K562 (cell line): ENCODE measurements around the gene VWA7. TPM values are rescaled to one million over a fixed set of nuclear protein-coding genes. Genes with fewer than 3 reads are reported as not detected.

Experiments
- BRD9 ChIP-seq: fragments of 450-650 bp; IDR thresholded peaks from 2 replicates; pipeline ENCODE4 v1.6.1; 2018; ENCODE audit warnings: low read depth; ENCODE audit not compliant: partially characterized antibody
- CHD1 ChIP-seq: fragments of 200-600 bp; sonication (generic); IDR thresholded peaks from one replicate; pipeline ENCODE4 v1.6.1; 2012; ENCODE audit warnings: mild to moderate bottlenecking, moderate library complexity, low read length, inconsistent platforms
- FOXK1 ChIP-seq: sonication (generic); formaldehyde crosslinking; IDR thresholded peaks from 2 replicates; pipeline ENCODE4 v1.8.0; 2022; ENCODE audit warnings: missing genetic modification reagents, mild to moderate bottlenecking, borderline replicate concordance
- GABPB2 ChIP-seq: fragments of 250-450 bp; sonication (Bioruptor Pico); conservative IDR thresholded peaks from 2 replicates; pipeline ENCODE4 v1.5.1; 2021; ENCODE audit warnings: mild to moderate bottlenecking
- HNRNPUL1 ChIP-seq: fragments of 200-400 bp; formaldehyde crosslinking; IDR thresholded peaks from 2 replicates; pipeline ENCODE4 v1.6.1; 2017; ENCODE audit warnings: low read length
- MTA2 ChIP-seq: fragments of 450-650 bp; IDR thresholded peaks from 2 replicates; pipeline ENCODE4 v1.6.1; 2016; ENCODE audit warnings: low read depth
- NR1H2 ChIP-seq: sonication (generic); formaldehyde crosslinking; IDR thresholded peaks from 2 replicates; pipeline ENCODE4 v1.4.0; 2020; ENCODE audit warnings: mild to moderate bottlenecking, missing genetic modification reagents
- PTRF ChIP-seq: fragments of 450-650 bp; IDR thresholded peaks from 2 replicates; pipeline ENCODE4 v1.6.1; 2016; ENCODE audit warnings: mild to moderate bottlenecking, missing genetic modification characterization, missing compliant biosample characterization
- SRSF9 ChIP-seq: fragments of 200-400 bp; formaldehyde crosslinking; IDR thresholded peaks from 2 replicates; pipeline ENCODE4 v1.6.1; 2017; ENCODE audit warnings: low read depth, low read length, borderline replicate concordance
- TEAD4 ChIP-seq, 2 experiments: sonication (generic) in 1 of 2; formaldehyde crosslinking in 1 of 2; IDR thresholded peaks; 2 replicates each; pipeline versions ENCODE4 v1.6.1 to v1.8.0; 2012 to 2022; ENCODE audit warnings: borderline replicate concordance in 1 of 2, inconsistent platforms in 1 of 2, low read length in 1 of 2, mild to moderate bottlenecking in 1 of 2, missing genetic modification reagents in 1 of 2
- TOE1 ChIP-seq, 2 experiments: fragments of 450-650 bp in 1 of 2; sonication (generic) in 1 of 2; formaldehyde crosslinking in 1 of 2; IDR thresholded peaks; 2 replicates each; pipeline versions ENCODE4 v1.7.1 to v1.8.0; 2016 to 2022; ENCODE audit warnings: borderline replicate concordance in 2 of 2, mild to moderate bottlenecking in 2 of 2, antibody characterized with exemption in 1 of 2, inconsistent platforms in 1 of 2, low read depth in 1 of 2, missing genetic modification reagents in 1 of 2, moderate library complexity in 1 of 2
- U2AF2 ChIP-seq: fragments of 200-400 bp; formaldehyde crosslinking; optimal IDR thresholded peaks from 2 replicates; pipeline ENCODE3; 2017; ENCODE audit warnings: low read depth, mild to moderate bottlenecking, low read length
- ZBTB7A ChIP-seq: IDR thresholded peaks from 2 replicates; pipeline ENCODE4 v1.6.1; 2011; ENCODE audit warnings: low read depth, mild to moderate bottlenecking, low read length, moderate library complexity, borderline replicate concordance; ENCODE audit not compliant: control insufficient read depth
- ZNF431 ChIP-seq: sonication (generic); formaldehyde crosslinking; IDR thresholded peaks from 2 replicates; pipeline ENCODE4 v1.8.0; 2022; ENCODE audit warnings: mild to moderate bottlenecking, missing genetic modification reagents
- polyA plus RNA-seq, 8 experiments: library from polyadenylated mRNA; depleted of rRNA in 4 of 8; stranded (reverse) in 5 of 8; unstranded in 3 of 8; fragments of >200 nt; fragmentation: Nextera tagmentation in 2 of 8; fragmentation: Illumina TruSeq in 1 of 8; extraction: Ambion mirVana in 2 of 8; extraction: Trizol in 1 of 8; gene quantifications; 2 replicates each; pipeline versions ENCODE4 v1.2.1 to v1.2.3, GENCODE V29; 2011 to 2014; ENCODE audit warnings: inconsistent platforms in 1 of 8, missing spikeins in 1 of 8
- total RNA-seq, 7 experiments: library from RNA; depleted of rRNA in 6 of 7; stranded (reverse); fragments of >200 nt in 6 of 7; fragmentation: Illumina TruSeq in 2 of 7; extraction: Trizol in 2 of 7; gene quantifications; 2 replicates each; pipeline versions ENCODE4 v1.2.1 to v1.2.3, GENCODE V29; 2011 to 2021; ENCODE audit warnings: low replicate concordance in 1 of 7
- TF ChIP-seq, protein P1 (sequence below): fragments of 450-650 bp; IDR thresholded peaks from 2 replicates; pipeline ENCODE4 v1.7.0; 2016; ENCODE audit warnings: borderline replicate concordance
- TF ChIP-seq, protein P2 (sequence below): fragments of 250-450 bp; sonication (Bioruptor Pico); IDR thresholded peaks from 2 replicates; pipeline ENCODE4 v1.4.0; 2020; ENCODE audit warnings: mild to moderate bottlenecking, moderate library complexity
- TF ChIP-seq, protein P3 (sequence below): sonication (generic); formaldehyde crosslinking; IDR thresholded peaks from 2 replicates; pipeline ENCODE4 v1.8.1; 2022; ENCODE audit warnings: missing genetic modification reagents
- TF ChIP-seq, protein P4 (sequence below): fragments of 450-650 bp; IDR thresholded peaks from 2 replicates; pipeline ENCODE4 v1.6.1; 2016; ENCODE audit warnings: missing biosample characterization, missing genetic modification characterization
- TF ChIP-seq, protein P5 (sequence below): fragments of 250-450 bp; sonication (Bioruptor Pico); IDR thresholded peaks from 2 replicates; pipeline ENCODE4 v1.8.0; 2022; ENCODE audit warnings: inconsistent platforms, mild to moderate bottlenecking, moderate library complexity, borderline replicate concordance

The VWA7 gene
- total and polyA plus RNA-seq, 9 of the 15 experiments (the other 6 are each of a cell fraction or from before 2014, with no cell fraction given): 0.18 to 2.9 (median 0.95) TPM

DNA sequence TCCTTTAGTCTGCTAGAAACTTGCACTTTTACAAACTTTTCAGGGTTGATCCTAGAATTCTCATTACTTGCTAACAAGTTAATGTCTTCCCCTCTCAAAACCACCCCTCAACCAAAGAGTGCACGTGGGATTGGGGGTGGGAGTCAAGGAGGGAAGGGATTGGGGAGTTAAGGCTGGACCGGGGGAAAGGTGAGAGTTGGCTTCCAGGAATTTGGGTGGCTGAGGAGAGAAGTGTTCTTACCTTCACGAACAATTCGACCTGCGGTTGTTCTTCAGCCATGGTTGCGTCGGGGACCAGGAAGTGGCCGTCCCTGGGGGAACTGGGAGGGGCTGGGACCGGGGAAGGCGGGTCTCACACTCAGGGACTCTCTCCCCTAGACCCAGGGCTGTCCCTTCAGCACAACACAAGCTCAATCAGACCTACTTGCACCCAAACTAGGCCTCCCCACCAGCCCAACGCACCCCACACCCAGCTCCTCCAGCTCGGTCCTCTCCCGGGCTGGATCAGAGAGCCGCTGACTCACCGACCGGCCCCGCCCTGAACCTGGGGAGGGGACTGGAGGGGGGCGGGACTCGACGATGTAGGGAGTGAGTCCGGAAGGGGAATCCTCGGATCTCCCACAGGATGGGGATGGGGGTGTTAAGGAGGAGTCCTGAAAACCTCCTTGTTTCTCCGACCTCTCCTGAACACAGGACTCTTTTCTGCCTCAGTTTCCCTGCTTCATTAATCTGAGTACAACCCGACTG lies 40.9 kb downstream of the VWA7 start, which contains the start of gene CLIC1 (continued):
- TF ChIP-seq, protein P1, sequence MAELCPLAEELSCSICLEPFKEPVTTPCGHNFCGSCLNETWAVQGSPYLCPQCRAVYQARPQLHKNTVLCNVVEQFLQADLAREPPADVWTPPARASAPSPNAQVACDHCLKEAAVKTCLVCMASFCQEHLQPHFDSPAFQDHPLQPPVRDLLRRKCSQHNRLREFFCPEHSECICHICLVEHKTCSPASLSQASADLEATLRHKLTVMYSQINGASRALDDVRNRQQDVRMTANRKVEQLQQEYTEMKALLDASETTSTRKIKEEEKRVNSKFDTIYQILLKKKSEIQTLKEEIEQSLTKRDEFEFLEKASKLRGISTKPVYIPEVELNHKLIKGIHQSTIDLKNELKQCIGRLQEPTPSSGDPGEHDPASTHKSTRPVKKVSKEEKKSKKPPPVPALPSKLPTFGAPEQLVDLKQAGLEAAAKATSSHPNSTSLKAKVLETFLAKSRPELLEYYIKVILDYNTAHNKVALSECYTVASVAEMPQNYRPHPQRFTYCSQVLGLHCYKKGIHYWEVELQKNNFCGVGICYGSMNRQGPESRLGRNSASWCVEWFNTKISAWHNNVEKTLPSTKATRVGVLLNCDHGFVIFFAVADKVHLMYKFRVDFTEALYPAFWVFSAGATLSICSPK: no peak
- TF ChIP-seq ZBTB7A (no peak), BRD9 (no peak), NR1H2 (0 out of 2 replicates have a peak, but pooled peaks have one; percentile 82), FOXK1 (peak; percentile 98), TEAD4 (IDR thresholded peaks at IDR 0.05; ENCODE audit: low read length) (peak; percentile 32), TEAD4 (CRISPR knock-in tag; IDR thresholded peaks at IDR 0.05; ENCODE audit: borderline replicate concordance) (no peak), MTA2 (no peak), SRSF9 (no peak), CHD1 (peak; percentile 97), PTRF (tag) (no peak), TOE1 (IDR thresholded peaks at IDR 0.05; ENCODE audit: borderline replicate concordance) (no peak), TOE1 (CRISPR knock-in tag; IDR thresholded peaks at IDR 0.05; ENCODE audit: borderline replicate concordance, low read depth) (peak; percentile 79), HNRNPUL1 (no peak; the same call in 1 of the 2 replicates), GABPB2 (CRISPR knock-in tag) (peak; percentile 86; the same call in 1 of the 2 replicates), ZNF431 (CRISPR knock-in tag) (no peak), U2AF2 (no peak)
- TF ChIP-seq, protein P2, sequence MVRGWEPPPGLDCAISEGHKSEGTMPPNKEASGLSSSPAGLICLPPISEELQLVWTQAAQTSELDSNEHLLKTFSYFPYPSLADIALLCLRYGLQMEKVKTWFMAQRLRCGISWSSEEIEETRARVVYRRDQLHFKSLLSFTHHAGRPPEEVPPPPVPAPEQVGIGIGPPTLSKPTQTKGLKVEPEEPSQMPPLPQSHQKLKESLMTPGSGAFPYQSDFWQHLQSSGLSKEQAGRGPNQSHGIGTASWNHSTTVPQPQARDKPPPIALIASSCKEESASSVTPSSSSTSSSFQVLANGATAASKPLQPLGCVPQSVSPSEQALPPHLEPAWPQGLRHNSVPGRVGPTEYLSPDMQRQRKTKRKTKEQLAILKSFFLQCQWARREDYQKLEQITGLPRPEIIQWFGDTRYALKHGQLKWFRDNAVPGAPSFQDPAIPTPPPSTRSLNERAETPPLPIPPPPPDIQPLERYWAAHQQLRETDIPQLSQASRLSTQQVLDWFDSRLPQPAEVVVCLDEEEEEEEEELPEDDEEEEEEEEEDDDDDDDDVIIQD (CRISPR knock-in tag): no peak
- TF ChIP-seq, protein P3, sequence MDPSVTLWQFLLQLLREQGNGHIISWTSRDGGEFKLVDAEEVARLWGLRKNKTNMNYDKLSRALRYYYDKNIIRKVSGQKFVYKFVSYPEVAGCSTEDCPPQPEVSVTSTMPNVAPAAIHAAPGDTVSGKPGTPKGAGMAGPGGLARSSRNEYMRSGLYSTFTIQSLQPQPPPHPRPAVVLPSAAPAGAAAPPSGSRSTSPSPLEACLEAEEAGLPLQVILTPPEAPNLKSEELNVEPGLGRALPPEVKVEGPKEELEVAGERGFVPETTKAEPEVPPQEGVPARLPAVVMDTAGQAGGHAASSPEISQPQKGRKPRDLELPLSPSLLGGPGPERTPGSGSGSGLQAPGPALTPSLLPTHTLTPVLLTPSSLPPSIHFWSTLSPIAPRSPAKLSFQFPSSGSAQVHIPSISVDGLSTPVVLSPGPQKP (CRISPR knock-in tag): no peak
- TF ChIP-seq, protein P4, sequence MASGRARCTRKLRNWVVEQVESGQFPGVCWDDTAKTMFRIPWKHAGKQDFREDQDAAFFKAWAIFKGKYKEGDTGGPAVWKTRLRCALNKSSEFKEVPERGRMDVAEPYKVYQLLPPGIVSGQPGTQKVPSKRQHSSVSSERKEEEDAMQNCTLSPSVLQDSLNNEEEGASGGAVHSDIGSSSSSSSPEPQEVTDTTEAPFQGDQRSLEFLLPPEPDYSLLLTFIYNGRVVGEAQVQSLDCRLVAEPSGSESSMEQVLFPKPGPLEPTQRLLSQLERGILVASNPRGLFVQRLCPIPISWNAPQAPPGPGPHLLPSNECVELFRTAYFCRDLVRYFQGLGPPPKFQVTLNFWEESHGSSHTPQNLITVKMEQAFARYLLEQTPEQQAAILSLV (tag): 0 out of 2 replicates have a peak, but pooled peaks have one; percentile 55
- TF ChIP-seq, protein P5, sequence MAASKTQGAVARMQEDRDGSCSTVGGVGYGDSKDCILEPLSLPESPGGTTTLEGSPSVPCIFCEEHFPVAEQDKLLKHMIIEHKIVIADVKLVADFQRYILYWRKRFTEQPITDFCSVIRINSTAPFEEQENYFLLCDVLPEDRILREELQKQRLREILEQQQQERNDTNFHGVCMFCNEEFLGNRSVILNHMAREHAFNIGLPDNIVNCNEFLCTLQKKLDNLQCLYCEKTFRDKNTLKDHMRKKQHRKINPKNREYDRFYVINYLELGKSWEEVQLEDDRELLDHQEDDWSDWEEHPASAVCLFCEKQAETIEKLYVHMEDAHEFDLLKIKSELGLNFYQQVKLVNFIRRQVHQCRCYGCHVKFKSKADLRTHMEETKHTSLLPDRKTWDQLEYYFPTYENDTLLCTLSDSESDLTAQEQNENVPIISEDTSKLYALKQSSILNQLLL (CRISPR knock-in tag): no peak
